Breast epithelium (tissue), 3 donors: ENCODE measurements around the gene TMEM121.

Experiments used
- POLR2A ChIP-seq: fragments of 450-650 bp; IDR thresholded peaks from one replicate; pipeline ENCODE4 v1.6.1; 2016; ENCODE audit warnings: antibody characterized with exemption, mild to moderate bottlenecking, moderate library complexity
- POLR2AphosphoS5 ChIP-seq, 3 donors: sonication (generic); formaldehyde crosslinking; IDR thresholded peaks; one replicate each; pipeline ENCODE4 v1.6.1; 2017; ENCODE audit warnings: antibody characterized with exemption in 3 of 3
- TF ChIP-seq, protein P1 (sequence below), 3 donors: fragments of 450-650 bp; IDR thresholded peaks; one replicate each; pipeline ENCODE4 v1.5.1; 2016 to 2017; ENCODE audit warnings: antibody characterized with exemption in 3 of 3, mild to moderate bottlenecking in 3 of 3, moderate library complexity in 3 of 3

DNA sequence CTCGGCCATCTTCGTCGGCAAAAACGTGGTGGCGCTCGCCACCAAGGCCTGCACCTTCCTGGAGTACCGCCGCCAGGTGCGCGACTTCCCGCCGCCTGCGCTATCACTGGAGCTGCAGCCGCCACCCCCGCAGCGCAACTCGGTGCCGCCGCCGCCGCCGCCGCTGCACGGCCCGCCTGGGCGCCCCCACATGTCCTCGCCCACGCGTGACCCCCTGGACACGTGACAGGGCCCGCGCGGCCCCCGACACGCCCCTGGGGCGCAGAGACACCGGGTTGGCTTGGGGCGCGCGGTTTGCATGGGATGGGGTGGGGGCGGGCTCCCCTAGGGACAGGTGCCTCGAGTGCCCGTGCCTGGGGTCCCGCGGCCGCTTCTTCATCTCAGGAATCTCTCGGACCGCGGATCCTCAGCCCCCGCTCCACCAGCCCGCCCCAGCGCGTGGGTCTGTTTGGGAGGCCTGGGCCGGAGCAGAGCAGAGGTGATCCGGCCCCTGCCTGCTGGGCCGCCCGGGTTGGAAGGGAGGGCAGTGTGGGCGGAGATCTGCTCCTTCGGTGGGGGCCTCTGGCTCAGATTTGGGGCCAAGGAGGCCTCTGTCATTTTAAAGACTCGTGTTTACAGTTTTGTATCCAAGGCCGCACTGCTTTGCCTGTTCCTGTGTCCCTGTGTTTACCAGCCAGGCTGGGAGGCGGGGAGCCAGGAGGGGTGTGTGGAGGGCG, 3.3 kb downstream of the TMEM121 start:
- no peak for TF ChIP-seq POLR2A
- TF ChIP-seq, protein P1, sequence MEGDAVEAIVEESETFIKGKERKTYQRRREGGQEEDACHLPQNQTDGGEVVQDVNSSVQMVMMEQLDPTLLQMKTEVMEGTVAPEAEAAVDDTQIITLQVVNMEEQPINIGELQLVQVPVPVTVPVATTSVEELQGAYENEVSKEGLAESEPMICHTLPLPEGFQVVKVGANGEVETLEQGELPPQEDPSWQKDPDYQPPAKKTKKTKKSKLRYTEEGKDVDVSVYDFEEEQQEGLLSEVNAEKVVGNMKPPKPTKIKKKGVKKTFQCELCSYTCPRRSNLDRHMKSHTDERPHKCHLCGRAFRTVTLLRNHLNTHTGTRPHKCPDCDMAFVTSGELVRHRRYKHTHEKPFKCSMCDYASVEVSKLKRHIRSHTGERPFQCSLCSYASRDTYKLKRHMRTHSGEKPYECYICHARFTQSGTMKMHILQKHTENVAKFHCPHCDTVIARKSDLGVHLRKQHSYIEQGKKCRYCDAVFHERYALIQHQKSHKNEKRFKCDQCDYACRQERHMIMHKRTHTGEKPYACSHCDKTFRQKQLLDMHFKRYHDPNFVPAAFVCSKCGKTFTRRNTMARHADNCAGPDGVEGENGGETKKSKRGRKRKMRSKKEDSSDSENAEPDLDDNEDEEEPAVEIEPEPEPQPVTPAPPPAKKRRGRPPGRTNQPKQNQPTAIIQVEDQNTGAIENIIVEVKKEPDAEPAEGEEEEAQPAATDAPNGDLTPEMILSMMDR (IDR thresholded peaks at IDR 0.05) = no peak
- TF ChIP-seq POLR2AphosphoS5 (IDR thresholded peaks at IDR 0.05) = no peak
